GM19397 (cell line): ENCODE results near the gene GNAZ.

Source experiments
- ATAC-seq: cut with Tn5 transposase; IDR thresholded peaks from one replicate; pipeline ENCODE4 v1.9.1; 2021; ENCODE audit warnings: mild to moderate bottlenecking, moderate library complexity; ENCODE audit not compliant: unreplicated experiment

The GNAZ gene

GRCh38 chr22:23117891-23118646, 47.8 kb downstream of the GNAZ start:
- no peak for ATAC-seq

- ATAC-seq, result no peak
These were observed 48.6 kb downstream of the GNAZ start for GRCh38 chr22:23118647-23119493.

- ATAC-seq, result no peak
These were observed 49.4 kb downstream of the GNAZ start for GRCh38 chr22:23119494-23120414.

DNA sequence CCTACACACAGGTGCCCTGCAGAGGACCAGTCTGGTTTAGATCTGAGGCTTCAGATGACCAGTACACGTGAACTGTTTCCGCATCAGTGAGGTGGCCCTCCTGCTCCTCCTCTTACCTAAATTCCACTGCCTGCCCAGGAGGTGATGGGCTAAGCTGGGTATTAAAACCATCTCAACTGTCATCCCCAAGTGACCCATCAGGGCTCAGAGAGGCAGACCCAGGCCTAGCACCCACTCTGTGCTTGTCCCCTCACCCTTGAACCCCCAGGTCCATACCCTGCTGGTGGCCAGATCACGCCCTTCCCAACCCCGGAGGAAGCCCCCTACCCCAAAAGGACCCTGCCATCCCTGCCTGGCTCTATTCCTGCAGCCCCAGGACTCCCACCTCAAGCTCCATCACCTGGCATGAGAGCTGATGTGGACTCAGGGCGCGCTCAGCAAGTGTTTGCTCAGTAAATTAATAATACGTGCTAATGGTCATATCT, 50.1 kb downstream of the GNAZ start:
- no peak for ATAC-seq

DNA sequence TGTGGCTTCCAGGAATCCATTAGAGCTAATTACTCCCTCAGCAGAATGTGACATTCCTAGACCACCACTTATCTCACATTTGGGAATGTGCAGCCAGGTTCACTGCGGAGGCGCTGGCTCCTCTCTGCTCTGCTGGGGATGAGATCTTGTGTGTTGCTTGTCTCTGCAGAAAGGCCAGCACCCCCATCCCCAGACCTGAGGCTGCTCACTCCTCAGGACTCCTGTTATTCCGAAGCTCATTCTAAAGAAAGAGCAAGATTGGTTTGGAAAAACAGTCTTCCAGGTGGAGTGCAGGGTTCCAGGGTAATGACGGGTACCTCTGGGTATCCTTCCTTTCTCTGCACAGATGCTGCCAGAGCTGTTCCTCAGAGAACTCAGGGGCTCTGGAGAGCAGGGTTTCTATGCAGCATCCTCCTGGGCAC, 50.7 kb downstream of the GNAZ start:
- ATAC-seq, result no peak

DNA sequence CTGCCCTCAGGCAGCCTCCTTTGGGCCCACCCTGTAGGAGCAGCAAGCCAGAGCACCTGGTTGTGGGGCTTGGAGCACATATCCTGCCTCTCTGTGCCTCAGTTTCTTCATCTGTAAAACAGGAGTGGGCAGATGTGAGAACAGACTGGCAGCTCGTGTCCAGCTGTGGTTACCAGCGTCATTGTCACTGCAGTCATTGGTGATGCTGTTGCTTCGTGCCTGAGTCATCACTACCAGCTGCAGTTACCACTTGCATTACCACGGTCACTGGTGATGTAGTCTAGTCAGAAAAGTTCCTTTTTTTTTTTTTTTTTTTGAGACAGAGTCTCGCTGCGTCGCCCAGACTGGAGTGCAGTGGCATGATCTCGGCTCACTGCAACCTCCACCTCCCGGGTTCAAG, 51.1 kb downstream of the GNAZ start:
- ATAC-seq, result no peak

DNA sequence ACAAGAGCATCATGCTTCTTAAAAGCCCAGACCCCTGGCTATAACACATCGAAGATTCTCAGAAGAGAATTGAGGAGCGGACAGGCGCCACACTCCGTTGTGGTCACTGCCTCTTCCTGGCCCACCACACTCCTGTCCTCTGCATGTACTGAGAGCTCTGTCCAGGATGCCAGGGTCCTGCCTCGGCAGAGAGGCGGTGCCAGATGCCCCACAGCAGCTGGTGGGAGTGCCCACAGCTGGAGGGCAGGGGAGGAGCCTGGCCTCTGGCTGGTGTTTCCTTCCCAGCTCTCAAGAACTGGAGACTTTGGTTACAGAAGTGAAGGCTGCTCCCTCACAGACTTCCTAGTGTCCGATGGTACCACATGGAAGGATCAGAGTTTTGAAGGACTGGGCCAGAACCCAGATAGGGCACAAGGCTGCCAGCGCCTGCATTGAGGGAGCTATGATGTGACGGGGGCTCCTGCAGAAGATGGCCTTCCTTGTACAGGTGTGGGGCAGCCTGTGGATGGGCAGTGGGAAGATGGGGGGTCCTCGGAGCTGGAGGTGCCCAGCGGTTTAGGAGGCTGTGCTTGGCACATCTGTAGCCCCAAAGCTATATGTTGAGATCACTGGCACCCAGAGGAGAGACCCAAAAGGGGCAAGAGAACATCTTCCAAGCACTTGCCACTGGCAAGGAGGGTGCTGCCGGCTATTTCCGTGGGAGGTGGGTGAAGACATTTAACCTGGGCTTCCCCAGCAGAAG, 52.1 kb downstream of the GNAZ start:
- ATAC-seq, result no peak

GRCh38 chr22:23122992-23123803, 52.9 kb downstream of the GNAZ start:
- ATAC-seq, result no peak

DNA sequence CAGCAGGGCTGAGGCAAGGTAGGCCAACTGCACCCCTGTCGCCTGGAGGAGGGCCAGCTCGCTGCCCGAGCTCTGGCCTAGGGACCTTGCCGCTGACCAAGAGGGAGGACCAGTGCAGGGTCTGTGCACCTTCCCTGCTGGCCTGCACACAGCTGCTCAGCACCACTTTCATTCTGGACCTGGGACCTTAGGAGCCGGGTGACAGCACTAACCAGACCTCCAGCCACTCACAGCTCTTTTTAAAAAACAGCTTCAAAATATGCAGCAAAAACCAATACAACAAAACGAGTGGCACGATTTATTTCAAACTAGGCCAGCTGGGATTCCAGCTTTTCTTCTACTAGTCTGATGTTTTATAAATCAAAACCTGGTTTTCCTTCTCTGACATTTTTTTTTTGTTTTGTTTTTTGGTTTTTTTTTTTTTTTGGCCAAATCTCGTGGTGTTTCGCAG, 53.5 kb downstream of the GNAZ start:
- ATAC-seq, result no peak

- ATAC-seq, result no peak
These were observed 54.5 kb downstream of the GNAZ start for GRCh38 chr22:23124611-23125511.

GRCh38 chr22:23125512-23126103, 55.3 kb downstream of the GNAZ start:
- ATAC-seq, result no peak

- ATAC-seq, result no peak
These were observed 56.1 kb downstream of the GNAZ start for GRCh38 chr22:23126165-23127054.

GRCh38 chr22:23127055-23127756, 56.9 kb downstream of the GNAZ start:
- no peak for ATAC-seq

DNA sequence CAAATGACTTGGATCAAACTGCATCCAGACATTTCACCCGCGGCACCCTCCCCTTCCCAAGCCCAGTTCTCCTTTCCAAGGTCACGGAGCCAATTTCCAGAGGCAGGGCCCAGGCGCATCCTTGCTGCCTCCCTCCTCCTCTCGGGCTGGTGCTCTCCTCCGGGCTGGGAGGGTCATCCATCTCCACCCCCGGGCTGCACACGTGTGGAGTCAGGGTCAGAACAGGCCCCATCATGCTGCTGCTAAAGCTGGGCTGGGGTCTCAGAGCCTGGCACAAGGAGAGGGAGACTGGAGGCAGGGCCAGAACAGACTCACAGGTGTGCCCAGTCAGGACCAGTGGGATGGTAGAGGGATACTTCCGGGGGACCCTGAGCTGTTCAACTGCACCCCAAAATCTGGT, 57.5 kb downstream of the GNAZ start:
- no peak for ATAC-seq

GRCh38 chr22:23128269-23129108, 58.2 kb downstream of the GNAZ start:
- ATAC-seq, result no peak
